MV-4-11 (cell line): ENCODE results near the gene CEPT1.

Source experiments
- DNase-seq: peaks from one replicate; lab custom pipeline; 2025; lab: John Stamatoyannopoulos, UW

The CEPT1 gene

GRCh38 chr1:111145963-111146768, 6.1 kb downstream of the CEPT1 start:
- DNase-seq, result no peak

DNA sequence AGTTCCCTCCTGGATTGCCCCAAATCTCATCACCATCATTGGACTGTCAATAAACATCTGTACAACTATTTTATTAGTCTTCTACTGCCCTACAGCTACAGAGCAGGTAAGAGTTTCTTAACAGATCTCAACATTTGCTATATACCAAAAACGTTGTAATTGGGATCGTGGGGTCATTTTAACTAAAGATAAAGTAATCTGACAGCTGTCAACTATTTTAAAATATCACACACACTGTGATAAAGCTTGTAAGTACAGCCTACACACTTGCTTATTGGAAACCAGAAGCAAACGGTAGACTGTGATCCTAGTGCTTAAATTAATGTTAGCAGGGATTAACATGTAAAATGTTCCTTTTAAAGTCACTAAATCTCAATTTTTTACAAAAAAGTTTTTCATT, 7.9 kb downstream of the CEPT1 start:
- DNase-seq, result no peak

DNA sequence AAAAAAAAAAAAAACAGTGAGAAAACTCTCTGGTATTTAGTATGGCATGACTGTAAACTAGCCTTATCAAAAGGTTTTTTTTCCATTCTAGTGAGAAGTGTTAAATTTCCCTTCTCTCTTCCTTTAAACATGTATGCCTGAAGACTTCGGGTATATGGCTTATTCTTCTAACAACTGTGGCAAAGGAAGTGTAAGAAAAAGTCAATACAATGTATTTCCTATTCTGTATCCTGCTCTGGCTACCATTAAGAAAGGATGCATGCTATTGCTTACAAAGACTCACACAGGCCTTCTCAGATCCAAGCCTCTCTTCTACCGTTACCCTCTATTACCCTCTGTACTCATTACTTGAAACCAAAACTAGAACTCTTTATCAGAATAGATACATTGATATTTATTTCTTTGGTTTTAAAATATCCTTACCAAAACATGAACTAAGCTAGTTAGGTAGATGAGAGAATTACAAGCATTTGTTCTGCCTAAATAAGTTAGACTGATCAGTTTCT, 8.4 kb downstream of the CEPT1 start:
- no peak for DNase-seq

- DNase-seq, result no peak
Observed at GRCh38 chr1:111151838-111152237, 11.8 kb downstream of the CEPT1 start.

GRCh38 chr1:111154021-111154999, 14.3 kb downstream of the CEPT1 start:
- peak; percentile 49 for DNase-seq

GRCh38 chr1:111157431-111157830, 17.4 kb downstream of the CEPT1 start:
- DNase-seq, result no peak

GRCh38 chr1:111161843-111162487, 21.9 kb downstream of the CEPT1 start:
- DNase-seq, result no peak

GRCh38 chr1:111162488-111162880, 22.5 kb downstream of the CEPT1 start:
- no peak for DNase-seq

DNA sequence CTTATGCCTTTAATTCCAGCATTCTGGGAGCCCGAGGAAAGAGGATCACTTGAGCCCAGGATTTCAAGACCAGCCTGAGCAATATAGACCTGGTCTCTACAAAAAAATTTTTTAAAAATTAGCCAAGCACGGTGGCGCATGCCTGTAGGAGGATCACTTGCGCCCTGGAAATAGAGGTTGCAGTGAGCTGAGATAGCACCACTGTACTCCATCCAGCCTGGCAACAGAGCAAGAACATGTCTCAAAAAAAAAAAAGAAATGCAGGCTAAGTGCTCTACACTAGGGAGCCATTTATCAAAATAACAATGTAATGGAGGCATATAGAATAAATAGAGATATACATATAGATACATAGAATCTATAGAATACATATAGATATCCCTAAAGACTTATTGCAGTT, 23.3 kb downstream of the CEPT1 start:
- no peak for DNase-seq

DNA sequence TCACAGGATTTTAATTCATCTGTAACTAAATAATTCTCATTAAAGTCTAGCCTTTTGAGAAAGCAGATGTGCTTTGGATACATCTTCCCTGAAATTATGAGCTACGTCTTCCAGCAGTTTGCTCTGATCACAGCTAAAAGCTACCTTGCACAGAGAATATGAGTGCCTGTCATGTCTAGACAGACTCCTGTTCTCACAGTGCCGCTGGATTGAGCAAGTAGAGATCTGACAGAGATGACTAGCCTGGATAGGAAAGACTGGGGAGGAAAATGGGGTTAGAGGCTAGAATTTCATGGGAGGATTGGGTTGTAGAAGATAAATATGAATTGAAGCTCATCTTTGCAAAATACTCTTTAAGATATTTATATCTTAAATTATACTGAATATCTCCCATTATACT, 24.1 kb downstream of the CEPT1 start:
- no peak for DNase-seq

- no peak for DNase-seq
Observed at GRCh38 chr1:111172463-111172862, 32.4 kb downstream of the CEPT1 start.

DNA sequence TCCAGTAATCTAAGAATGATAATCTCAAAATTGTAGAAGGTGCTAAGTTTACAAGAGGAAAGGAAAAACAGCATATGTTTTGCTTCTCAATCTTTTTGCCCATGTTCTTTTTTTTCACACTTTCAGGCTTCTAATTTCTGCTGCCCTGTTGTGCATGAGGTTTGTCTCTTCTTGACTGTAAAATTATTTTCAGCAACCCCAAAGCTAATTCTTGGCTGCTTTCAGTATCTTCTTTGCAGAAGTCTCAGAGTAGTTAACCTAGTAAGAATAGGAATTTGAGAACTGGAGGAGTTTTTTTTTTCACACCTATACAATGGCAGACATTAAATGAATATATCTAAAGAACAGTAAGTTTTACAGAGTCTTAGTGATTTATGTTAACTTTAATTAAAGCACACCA, 34.0 kb downstream of the CEPT1 start:
- DNase-seq, result no peak

DNA sequence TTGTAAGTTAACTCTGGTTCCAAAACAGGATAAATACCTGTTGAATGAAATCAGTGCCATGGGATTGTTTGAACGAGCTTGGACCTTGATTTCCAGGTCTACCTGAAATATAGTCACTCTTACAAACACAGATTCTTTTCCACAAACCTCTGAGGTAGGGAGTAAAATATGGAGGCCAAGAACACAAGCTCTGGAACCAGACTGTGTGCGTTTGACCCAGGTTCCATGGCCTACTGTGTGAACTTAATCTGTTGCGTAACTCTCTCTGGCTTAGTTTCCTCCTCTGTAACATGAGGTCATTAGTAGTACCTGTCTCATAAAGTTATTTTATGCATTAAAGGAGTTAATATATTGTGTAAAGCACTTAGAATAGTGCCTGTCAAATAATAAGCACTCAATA, 35.3 kb downstream of the CEPT1 start:
- no peak for DNase-seq

GRCh38 chr1:111176678-111177077, 36.7 kb downstream of the CEPT1 start:
- DNase-seq, result no peak

DNA sequence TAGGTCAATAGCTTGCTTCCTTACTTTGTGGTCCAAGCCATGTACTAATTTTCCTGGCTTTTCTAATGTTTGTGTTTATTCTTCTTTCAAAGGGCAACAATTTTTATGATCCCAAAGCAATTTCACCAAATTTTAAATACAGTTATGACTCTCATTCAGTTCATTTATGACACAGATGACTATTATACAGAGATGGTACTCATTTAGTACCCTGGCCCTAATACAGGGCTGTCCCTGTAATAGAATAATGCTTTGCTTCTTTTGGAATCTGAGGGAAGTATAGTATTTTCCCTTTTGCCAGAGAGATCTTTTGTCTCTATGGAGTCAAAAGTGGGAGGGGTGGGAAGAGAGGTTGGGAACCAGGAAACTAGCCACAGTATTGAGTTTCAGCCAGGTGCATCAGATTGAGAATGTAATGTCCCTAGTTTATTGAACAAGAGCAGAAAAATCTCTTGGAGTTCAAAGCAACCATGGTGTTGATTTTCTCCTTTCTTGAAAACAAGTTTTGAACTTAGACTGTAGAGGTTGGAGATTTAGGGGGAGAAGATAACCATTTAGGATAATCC, 40.0 kb downstream of the CEPT1 start:
- DNase-seq, result no peak

GRCh38 chr1:111182052-111182451, 42.0 kb downstream of the CEPT1 start:
- DNase-seq, result no peak

GRCh38 chr1:111183308-111184069, 43.5 kb downstream of the CEPT1 start:
- DNase-seq, result no peak

- peak; percentile 14 for DNase-seq
Observed at GRCh38 chr1:111184663-111185062, 44.6 kb downstream of the CEPT1 start.

GRCh38 chr1:111190931-111191451, 51.0 kb downstream of the CEPT1 start:
- peak; percentile 54 for DNase-seq

DNA sequence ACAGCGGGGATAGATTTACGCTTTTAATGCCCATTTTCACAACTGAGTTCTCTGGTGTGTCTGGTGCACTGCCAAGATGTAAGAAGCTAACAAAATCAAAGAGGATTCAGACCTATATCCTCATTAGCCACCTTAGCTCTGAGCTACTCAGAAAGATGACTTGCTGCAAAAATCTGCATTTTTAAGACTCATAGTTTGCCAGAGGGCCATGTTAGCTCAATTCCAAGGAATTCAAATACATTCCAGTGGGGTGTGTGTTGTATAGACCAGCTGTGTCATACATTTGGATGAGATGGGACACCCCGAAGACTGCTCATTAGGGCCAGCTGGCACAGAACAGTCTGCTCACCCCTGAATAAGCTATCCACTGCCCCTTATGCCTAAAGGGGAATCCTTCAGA, 51.5 kb downstream of the CEPT1 start:
- DNase-seq, result no peak

- no peak for DNase-seq
Observed at GRCh38 chr1:111192074-111192473, 52.1 kb downstream of the CEPT1 start.
